Neural cell (in vitro differentiated cells): ENCODE measurements around the gene GMIP.
"Not testable (repeated sequence)": the region's sequence is repeated elsewhere in the genome, so short reads cannot be mapped to it uniquely, and the experiment has no call there.

ENCODE experiments used
- EP300 ChIP-seq: fragments of 450-650 bp; conservative IDR thresholded peaks from 2 replicates; pipeline ENCODE4 v1.6.1; 2014; ENCODE audit warnings: antibody characterized with exemption, mild to moderate bottlenecking, moderate library complexity; ENCODE audit not compliant: poor library complexity, severe bottlenecking
- EZH2 ChIP-seq: fragments of 200-600, 300-800 bp; shearing (Covaris generic), sonication (generic); IDR thresholded peaks from 2 replicates; pipeline ENCODE4 v1.6.1; 2014; ENCODE audit warnings: antibody characterized with exemption, low read length, borderline replicate concordance, mild to moderate bottlenecking; ENCODE audit not compliant: insufficient read depth, poor library complexity, severe bottlenecking
- MXI1 ChIP-seq: fragments of 450-650 bp; conservative IDR thresholded peaks from 2 replicates; pipeline ENCODE4 v1.6.1; 2014; ENCODE audit warnings: antibody characterized with exemption, mild to moderate bottlenecking; ENCODE audit not compliant: poor library complexity, severe bottlenecking
- POLR2AphosphoS5 ChIP-seq: IDR thresholded peaks from 2 replicates; pipeline ENCODE4 v1.6.1; 2012
- RAD21 ChIP-seq: fragments of 450-650 bp; conservative IDR thresholded peaks from 2 replicates; pipeline ENCODE4 v1.6.1; 2014; ENCODE audit warnings: antibody characterized with exemption, mild to moderate bottlenecking, moderate library complexity
- SMC3 ChIP-seq: fragments of 450-650 bp; conservative IDR thresholded peaks from 2 replicates; pipeline ENCODE4 v1.6.1; 2014; ENCODE audit warnings: antibody characterized with exemption, mild to moderate bottlenecking, moderate library complexity; ENCODE audit not compliant: poor library complexity
- TAF1 ChIP-seq: IDR thresholded peaks from 2 replicates; pipeline ENCODE4 v1.6.1; 2012; ENCODE audit warnings: low read depth
- TF ChIP-seq, protein P1 (sequence below): fragments of 450-650 bp; IDR thresholded peaks from 2 replicates; pipeline ENCODE4 v1.5.1; 2014; ENCODE audit warnings: antibody characterized with exemption, mild to moderate bottlenecking, moderate library complexity; ENCODE audit not compliant: poor library complexity, severe bottlenecking
- TF ChIP-seq, protein P2 (sequence below): IDR thresholded peaks from 2 replicates; pipeline ENCODE4 v1.6.1; 2012; ENCODE audit warnings: borderline replicate concordance

DNA sequence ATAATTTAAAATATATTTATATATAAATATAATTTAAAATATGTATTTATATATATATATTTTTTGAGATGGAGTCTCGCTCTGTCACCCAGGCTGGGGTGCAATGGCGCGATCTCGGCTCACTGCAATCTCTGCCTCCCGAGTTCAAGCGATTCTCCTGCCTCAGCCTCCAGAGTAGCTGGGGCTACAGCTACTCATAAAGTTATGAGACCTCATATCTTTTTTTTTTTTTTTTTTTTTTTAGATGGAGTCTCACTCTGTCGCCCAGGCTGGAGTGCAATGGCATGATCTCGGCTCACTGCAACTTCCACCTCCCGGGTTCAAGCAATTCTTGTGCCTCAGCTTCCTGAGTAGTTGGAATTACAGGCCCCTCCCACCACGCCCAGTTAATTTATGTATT is 45.6 kb upstream of the GMIP start:
- not testable (repeated sequence) for TF ChIP-seq EZH2, POLR2AphosphoS5, MXI1, TAF1, RAD21, SMC3, EP300
- TF ChIP-seq, protein P1, sequence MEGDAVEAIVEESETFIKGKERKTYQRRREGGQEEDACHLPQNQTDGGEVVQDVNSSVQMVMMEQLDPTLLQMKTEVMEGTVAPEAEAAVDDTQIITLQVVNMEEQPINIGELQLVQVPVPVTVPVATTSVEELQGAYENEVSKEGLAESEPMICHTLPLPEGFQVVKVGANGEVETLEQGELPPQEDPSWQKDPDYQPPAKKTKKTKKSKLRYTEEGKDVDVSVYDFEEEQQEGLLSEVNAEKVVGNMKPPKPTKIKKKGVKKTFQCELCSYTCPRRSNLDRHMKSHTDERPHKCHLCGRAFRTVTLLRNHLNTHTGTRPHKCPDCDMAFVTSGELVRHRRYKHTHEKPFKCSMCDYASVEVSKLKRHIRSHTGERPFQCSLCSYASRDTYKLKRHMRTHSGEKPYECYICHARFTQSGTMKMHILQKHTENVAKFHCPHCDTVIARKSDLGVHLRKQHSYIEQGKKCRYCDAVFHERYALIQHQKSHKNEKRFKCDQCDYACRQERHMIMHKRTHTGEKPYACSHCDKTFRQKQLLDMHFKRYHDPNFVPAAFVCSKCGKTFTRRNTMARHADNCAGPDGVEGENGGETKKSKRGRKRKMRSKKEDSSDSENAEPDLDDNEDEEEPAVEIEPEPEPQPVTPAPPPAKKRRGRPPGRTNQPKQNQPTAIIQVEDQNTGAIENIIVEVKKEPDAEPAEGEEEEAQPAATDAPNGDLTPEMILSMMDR = not testable (repeated sequence)
- TF ChIP-seq, protein P2, sequence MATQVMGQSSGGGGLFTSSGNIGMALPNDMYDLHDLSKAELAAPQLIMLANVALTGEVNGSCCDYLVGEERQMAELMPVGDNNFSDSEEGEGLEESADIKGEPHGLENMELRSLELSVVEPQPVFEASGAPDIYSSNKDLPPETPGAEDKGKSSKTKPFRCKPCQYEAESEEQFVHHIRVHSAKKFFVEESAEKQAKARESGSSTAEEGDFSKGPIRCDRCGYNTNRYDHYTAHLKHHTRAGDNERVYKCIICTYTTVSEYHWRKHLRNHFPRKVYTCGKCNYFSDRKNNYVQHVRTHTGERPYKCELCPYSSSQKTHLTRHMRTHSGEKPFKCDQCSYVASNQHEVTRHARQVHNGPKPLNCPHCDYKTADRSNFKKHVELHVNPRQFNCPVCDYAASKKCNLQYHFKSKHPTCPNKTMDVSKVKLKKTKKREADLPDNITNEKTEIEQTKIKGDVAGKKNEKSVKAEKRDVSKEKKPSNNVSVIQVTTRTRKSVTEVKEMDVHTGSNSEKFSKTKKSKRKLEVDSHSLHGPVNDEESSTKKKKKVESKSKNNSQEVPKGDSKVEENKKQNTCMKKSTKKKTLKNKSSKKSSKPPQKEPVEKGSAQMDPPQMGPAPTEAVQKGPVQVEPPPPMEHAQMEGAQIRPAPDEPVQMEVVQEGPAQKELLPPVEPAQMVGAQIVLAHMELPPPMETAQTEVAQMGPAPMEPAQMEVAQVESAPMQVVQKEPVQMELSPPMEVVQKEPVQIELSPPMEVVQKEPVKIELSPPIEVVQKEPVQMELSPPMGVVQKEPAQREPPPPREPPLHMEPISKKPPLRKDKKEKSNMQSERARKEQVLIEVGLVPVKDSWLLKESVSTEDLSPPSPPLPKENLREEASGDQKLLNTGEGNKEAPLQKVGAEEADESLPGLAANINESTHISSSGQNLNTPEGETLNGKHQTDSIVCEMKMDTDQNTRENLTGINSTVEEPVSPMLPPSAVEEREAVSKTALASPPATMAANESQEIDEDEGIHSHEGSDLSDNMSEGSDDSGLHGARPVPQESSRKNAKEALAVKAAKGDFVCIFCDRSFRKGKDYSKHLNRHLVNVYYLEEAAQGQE = not testable (repeated sequence)
